GM21367 (cell line): ENCODE results near the gene ARF5.

ENCODE experiments used
- ATAC-seq: cut with Tn5 transposase; IDR thresholded peaks from one replicate; pipeline ENCODE4 v1.9.1; 2021; ENCODE audit not compliant: unreplicated experiment

The ARF5 gene

GRCh38 chr7:127635659-127636285 is 47.6 kb downstream of the ARF5 start:
- ATAC-seq, result peak; percentile 57

DNA sequence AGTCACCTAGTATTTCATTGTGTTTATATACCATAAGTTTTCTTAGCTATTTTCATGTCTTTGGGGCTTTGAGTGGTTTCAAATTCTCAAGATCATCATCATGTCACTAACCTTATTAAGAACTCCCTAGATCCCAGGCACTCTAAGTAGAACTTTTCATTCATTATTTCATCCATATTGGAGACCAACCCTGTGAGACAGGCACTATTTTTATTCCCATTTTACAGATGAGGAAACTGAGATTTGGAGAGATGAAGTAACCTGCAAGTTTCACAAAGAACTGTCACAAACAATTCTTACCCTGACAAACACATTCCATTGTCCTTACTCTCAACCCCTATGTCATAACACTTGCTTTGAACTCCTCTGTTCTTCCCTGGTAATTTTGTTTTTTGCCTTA is 50.0 kb downstream of the ARF5 start:
- ATAC-seq, result no peak
